NCI-H524 treated with DMSO at 0.1 percent for 48 hours (cell line): ENCODE measurements around the gene SARDH.
A peak's percentile ranks its signal among the peaks of the same experiment; 100 is the strongest.

ENCODE experiments used
- DNase-seq: peaks from one replicate; lab custom pipeline; 2025; lab: John Stamatoyannopoulos, UW

The SARDH gene

DNA sequence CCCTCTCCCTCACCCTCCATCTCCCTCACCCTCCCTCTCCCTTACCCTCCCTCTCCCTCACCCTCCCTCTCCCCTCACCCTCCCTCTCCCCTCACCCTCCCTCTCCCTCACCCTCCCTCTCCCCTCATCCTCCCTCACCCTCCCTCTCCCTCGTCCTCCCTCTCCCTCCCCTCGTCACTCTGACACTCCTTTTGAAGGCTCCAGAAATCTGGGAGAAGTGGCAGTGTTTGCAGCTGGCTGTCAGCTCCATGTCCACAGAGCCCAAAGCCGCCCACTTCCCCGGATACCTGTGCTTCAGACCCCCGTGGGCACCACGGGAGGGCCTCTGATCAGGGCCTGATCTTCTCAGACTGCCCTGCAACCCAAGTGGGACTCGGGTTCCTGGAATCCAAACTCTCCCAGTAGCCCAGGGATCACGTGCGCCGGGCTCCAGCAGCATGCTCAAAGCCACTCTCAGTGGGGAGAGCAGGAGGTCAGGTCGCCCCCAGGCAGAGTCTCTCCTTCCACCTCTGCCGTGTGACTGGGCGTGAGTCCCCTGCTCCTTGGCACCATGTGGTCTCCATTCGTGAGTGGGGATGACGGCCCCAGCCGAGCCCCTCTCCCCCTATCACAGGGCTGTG is 68.9 kb downstream of the SARDH start:
- DNase-seq: no peak

DNA sequence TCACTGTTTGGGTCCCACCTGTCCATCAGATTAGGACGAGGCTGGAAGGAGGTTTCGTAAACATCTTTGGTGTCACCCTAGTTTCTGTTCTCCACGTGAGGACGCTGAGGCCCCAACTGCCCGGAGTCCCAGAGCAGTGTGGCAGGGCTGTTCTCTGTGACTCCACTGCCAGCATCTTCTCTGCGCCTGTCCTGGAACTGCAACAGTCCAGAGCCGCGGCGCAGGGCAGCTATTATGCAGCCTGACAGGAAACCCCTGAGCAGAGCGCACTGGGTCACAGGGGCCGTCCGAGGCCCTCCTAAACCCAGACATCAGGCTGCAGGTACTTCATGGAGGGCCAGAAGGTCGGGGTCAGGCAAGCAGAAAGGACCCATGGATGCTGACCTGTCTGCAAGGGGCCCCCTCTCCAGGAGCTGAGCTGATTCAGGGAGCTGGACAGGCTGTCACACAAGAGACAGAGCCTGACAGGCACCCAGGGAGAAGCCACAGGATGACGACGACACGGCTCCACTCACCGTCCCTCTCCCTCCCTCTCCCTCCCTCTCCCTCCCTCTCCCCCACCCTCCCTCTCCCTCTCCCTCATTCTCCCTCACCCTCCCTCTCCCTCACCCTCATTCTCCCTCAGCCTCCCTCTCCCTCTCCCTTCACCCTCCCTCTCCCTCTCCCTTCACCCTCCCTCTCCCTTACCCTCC is 70.2 kb downstream of the SARDH start:
- no peak for DNase-seq

DNA sequence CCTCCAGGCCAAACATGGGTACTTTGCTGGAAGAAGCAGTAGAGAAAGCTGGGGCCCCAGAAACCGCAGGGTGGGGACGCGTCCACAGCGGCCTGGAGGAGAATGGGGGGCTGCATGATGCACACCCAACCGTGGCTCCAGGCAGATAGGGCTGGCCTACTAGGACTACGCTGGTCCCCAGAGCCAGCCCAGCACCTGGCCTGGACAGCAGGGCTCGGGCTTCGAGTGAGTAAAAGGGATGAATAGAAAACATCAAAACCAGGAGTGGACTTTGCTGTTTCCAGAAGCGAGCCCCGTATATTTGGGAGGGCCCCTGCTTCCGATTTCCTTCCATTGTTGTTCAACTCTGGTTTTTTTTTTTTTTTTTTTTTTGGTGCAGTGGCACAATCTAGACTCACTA is 71.3 kb downstream of the SARDH start:
- DNase-seq: no peak

DNA sequence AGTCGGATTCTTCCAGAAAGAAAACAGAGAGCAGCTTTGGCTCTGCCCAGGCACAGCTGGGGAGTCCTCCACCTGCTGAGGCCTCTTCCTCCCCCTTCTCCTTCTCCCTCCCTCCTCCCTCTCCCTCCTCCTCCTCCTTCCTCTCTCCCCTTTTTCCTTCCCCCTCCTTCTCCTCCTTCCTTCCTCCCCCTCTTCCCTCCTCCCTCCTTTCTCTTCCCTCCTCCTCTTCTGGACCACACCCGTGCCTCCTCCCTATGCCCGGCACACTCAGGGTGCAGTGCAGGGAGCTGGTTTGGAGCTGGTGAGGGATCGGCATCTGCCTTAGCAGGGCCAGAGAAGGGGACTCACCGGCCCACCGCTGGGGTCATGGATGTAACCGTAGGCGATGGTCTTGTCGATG is 71.8 kb downstream of the SARDH start:
- DNase-seq: no peak

DNA sequence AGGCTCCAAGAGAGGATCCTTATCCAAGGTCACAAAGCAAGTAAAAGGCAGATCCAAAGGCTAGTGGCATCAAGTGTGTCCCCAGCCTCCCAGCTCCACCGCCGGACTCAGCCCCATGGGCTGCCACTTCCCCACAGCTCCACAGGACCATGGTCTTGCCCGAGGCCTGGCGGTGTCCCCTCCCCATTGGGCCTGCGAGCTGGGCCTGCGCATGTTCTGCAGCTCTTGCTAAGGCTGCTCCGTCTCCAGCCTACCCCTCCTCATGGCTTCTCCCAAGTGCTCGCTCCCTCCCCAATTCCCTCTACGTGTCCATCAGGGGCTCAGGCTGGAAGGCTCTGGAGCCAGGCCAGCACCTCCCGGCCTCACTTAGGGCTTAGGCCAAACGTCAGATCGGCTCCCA is 72.6 kb downstream of the SARDH start:
- DNase-seq: no peak

DNA sequence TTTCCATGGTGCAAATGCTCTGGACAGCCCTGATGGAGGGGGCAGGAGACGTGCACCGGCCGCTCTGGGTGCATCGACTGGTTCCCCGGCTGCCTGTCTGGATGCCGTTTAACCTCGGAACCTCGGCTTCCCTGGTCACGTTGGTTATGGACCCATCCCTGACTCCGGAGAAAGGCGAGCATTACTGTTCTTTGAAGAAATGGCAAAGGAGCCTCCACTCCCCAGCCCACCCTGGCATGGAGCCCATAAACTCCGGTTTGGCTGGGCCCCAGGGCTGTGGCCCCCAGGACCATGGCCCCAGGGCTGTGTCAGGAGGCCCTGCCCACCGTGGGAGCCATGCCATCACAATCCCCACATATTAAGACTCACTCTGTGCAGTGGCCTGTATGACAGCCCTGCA is 73.1 kb downstream of the SARDH start:
- DNase-seq: no peak

DNA sequence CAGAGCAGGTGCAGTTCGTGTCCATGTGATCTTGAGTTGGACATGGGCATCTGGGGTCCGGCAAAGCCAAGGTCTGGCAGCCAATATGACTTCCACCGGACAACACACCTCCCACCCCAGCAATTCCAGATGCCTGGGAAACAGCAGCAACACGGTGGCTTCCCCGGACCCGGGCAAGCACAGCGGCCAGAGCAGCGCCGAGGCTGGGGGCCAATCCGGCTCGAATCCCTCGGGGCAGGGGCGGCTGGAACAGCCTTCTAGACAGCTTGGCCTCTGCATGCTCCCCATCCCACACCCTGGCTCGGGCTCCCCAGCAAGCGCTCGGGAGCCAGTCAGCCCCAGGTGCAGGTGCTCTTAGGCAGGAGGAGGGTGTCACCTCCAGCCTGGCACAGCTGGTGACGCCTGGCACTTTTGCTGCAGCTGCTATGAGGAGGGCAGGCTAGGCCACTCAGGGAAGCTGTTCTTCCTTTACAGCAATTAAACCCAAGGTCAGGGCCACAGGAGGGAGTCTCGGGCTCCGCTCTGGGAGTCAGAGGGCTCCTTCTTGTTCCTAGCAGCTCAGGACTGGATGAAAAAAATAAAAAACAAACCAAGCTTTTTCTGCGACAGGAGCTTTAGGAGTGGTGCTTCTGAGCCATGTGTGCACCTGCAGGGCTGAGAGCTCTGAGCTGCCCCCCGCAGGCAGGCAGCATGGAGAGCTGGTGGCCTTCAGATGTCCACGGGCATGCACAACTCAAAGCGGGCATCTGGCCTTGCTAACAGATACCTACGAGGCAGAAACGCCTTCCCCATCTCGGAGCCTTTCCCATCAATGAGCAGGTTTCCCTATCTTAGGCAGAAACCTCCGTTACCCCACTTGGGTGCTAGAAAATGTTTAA is 73.7 kb downstream of the SARDH start:
- DNase-seq: no peak

DNA sequence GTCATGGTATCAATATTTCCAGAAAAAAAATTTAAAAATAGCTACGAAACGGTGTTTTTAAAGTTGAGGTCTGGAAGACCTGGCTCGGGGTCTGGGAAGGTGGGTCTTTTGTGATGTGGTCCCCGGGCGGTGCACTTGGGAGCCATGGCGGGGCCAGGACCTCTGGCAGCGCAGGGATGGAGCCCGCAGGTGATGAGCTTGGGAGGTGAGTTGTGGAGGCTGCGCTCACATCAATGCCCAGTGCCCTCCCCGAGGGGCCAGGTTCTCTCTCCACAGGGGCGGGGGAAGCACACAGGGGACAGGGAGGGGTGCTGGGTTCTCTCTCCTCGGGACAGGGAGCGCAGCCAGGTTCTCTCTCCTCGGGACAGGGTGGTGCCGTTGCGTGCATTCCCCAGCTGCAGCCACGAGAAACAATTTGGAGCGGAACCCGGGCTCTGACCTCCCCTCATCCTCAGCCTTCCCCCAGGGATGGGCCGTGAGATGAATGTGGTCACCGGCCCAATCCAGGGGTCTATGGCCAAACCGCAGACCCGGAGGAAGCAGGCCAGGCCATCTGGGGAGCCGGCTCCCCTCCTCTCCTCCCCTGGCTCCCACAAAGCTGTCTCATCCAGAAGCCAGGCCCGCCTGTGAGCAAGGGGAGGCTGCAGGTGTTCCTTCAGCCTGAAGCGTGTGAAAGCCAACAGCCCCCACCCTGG is 76.2 kb downstream of the SARDH start:
- no peak for DNase-seq

DNA sequence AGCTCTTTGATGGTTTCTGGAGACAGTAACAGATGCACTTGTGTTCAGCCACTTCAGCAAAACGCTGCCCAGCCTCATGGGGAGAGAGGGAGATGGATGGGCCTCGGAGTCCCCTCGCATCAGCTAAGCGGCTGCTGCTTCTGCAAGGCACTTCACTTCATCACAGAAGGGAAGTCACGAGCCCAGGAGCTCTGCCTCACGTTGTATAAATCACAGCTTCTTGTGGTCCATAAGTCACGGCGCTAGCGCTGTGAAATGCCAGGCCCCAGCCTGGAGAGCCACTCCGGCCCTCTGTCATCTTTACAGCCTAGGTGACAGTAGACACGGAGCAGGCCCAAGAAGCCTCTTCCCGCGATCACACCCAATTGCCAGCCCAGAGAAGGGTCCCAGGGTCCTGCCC is 78.6 kb downstream of the SARDH start:
- DNase-seq: peak; percentile 31

DNA sequence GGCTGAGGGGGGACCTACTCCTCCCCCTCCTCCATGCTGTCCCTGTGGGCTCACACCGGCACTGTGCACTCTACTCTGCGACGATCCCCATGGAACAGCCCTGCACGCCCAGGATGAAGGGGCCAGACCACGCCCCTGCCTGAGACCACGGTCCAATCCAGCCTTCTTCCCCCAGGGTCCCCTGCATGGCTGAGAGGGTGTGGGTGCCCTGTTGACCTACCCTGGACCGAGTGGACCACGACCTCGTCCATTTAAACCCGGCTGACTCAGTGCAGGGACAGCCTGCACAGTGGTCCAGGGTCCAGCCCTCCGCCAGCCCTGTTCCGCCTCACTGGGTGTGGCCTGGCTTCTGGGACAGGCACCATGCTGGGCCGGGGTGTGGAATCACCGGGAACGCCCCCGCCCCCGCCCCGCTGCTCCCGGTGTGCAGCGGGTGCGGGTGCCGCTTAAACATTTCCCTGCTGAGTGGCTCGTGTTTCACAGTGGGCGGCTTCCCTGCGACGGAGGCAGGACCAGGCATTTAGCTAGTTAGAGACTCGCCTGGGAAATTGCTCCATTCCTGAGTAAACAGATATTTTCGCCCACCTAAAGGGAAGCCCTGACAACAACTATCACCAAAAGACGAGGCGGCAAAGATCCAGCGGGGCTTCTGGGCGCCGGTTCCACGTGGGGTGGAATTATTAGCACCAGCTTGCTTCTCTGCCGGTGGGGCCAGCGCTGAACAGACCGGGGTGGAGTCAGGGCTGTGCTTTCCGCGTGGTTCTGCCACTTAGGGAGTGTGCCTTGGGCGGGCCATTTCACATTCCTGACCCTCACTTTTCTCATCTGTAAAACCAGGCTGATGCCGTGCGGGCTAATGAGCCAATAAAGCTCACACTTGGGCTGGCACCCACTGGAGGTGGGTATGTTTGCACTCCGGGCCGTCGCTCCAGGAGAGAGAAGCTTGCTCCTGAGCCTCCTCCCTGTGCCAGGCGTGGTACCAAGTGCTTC is 79.4 kb downstream of the SARDH start:
- peak; percentile 23 for DNase-seq

DNA sequence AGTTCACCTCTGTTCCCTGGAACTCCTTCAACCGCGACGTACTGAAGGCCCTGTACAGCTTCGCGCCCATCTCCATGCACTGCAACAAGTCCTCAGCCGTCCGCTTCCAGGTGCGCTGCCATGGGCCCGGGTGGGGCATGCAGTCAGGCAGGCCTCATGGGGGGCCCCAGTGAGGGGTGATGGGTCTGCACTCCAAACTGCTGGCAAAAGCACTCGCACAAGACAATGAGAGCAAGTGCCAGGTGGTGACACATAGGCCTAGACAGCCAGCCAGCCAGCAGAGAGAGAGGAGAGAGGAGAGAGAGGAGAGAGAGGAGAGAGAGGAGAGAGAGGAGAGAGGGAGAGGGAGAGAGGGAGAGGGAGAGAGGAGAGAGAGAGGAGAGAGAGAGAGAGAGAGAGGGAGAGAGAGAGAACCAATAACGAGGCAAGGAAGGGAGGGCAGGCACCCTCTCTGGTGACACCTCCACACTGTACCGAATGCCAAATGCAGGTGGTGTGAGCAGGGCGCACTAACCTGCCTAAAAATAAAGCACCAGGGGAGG is 81.0 kb downstream of the SARDH start:
- no peak for DNase-seq

DNA sequence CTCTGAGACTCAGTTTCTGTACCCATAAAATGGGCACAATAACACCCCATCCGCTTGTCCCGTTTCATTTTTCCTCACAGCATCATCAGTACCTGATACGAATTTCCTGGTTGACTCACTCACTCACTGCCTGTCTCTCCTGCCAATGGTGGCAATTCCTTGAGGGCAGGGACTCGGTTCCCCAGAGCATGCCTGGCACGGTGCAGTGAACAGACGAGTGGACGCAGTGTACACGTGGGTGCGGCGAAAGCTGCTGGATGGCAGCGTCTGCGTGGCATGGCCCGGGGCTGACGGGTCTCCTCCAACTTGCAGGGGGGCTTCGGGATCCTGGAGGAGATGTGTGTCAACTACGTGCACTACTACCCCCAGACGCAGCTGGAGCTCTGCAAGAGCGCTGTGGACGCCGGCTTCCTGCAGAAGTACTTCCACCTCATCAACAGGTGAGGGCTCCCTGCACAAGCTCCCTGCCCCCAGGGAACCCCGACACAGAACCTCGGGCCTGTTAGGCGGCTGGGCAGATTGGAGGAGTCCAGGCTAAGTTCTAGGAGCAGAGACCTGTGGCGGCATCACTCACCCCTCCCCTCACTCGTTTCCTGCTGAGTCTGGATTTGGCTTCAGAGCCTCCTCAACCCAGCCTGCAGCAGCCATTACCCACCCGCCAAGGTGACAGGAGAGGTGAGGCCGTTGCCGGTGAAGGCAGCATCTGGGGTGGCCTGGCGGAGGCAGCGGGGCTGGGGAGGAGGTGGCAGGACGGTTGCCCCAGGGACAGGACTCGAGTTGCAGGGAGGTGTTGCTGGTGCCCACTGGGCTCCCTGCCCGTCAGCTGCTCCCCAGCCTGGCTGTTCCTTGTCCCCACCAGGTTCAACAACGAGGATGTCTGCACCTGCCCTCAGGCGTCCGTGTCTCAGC is 81.7 kb downstream of the SARDH start:
- DNase-seq: no peak

DNA sequence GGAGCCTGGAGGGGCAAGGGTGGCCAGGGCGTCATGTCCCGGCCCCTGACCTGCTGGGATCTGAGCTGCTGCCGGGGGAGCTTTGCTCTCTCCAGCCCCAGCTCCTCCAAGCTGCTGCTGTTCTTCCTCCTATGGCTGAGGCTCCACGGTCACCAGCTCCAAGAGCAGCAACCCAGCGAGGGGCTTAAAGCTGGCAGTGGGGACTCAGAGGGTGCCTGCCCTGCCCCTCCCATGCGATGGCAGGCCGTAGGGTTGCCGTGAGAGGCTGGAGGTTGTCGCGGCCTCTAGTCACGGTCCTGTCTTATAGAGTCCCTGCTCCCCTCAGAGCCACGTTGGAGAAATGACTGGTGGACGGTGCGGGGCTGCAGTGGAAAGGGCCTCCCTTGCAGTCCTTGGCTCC is 82.5 kb downstream of the SARDH start:
- no peak for DNase-seq

DNA sequence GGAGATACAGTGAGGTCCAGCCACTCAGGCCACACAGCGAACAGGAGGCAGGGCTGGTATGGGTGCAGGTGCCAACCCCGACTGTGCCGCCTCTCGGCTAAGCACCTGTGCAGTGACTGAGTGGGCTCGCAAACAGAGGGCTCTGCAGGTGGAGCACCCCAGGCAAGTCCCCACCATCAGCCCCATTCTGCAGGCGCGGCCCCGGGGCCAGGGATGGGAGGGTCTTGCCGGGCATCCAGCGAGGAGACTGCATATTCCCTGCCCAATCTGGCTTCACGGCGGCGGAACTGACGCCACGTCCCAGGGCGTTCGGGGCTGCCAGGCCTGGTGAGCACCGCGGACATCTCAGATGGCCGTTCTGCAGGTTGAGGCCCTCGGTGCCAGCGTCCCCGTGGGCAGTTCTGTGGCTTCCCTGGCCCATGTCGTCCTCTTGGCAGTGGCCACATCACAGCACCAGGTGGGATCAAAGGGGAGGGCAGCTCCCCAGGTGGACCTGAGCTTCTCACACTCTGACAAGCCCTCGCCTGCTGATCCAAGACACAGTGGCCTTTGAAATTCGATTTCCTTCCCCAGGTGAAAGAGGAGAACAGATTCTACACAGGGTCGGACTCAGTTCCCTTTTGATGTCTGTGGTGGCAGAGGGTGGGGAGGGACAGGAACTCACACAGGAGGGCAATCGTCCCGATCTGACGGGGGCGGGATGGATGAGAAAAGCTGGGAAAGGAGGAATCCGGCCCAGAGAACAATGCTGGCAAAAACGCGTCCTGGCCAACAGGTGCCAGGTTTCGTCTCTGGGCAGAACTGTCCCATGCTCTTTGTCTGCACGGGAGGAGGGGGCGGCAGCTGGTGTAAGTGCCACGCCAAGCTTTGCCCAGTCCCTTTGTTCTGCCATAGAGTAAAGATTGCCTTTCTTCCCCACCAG is 83.2 kb downstream of the SARDH start:
- no peak for DNase-seq

DNA sequence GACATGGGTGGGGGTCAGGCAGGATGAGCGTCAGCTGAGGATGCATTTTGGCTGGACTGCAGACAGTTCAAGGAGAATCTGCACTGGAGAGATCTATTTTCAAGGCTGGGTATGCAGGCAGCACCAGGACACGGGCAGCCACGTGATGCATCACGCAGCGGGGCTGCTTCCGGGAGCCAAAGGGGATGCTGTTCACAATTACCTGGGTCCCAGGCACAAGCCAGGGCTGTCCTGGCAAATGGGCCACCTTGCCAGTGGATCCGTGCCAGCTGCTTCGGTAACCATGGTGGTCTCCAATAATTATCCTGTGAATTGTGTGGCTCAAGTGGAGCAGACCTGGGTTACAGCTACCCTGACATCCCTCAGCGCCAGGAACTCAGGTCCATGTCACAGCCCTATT is 84.5 kb downstream of the SARDH start:
- DNase-seq: no peak

DNA sequence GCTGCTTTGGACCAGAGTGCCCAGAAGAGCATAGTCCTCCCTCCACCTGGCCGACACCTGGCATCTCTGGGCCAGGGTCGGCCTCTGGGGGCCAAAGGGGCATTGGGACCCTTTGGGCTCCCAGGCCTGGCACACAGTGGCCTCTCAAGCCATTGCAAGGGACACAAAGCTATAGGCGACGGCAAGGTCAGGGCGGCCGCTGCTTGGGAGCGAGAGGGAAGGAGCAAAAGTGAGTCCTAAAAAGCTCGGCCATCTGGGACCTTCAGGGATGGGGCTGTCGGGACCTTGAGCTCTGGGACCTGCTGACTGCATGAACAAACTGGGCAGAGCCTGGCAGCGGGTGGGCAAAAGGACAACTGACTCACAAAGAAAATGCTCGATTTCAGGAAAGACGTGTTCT is 88.1 kb downstream of the SARDH start:
- no peak for DNase-seq

DNA sequence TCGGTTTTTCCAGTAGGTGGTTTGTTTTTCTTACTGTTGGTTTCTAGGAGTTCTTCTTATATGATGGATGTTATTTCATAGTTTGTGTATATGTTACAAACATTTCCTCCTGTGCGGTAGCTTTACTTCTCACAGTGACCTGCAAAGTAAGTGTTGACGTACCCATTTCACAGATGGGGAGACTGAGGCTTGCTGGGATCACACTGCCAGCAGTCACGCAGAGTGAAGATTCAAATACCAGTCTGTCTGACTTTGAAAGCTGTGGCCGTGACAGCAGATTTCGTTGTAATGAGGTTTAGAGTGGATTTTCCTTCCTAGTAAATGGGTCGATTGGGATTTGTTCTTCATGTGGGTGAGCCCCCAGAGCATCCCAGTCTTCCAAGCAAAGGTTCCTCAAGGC is 89.0 kb downstream of the SARDH start:
- no peak for DNase-seq

DNA sequence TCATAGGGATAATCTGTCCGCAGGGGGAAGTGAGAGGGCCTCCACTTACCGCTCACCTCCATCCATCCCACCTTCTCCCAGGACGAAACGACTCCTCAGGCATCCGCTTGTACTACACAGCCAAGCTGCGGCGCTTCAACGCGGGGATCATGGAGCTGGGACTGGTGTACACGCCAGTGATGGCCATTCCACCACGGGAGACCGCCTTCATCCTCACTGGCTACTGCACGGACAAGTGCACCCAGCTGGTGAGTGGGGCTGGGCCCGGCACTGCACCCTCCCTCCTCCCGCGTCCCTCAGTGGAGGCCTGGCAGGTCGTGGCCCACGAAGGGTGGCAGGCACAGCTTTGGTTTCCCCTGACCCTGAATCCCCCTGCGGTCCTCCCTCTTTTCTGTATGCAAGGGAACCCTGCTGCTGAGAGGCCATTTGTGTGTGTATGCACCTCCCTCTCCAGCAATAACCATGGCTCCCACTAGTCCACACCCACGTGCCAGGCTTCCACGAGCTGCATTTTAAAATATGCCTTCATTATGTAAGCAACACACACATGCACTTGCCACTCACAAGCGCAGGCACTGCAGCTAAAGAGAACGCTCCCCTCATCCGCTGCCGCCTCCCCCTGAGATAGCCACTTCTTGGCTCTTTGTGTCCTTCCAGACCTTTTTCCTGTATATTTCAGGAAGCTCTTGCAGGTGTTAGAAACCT is 90.2 kb downstream of the SARDH start:
- no peak for DNase-seq
